Vagina (tissue), 2 donors: Measurements from ENCODE around the gene COTL1.

Experiments
- POLR2A ChIP-seq, 2 donors: fragments of 450-650 bp; IDR thresholded peaks; one replicate each; pipeline ENCODE4 v1.6.1; 2017; ENCODE audit warnings: antibody characterized with exemption in 2 of 2, mild to moderate bottlenecking in 2 of 2, moderate library complexity in 2 of 2
- TF ChIP-seq, protein P1 (sequence below), 3 experiments: fragments of 450-650 bp in 2 of 3; fragments of 200-600 bp in 1 of 3; sonication (generic) in 1 of 3; IDR thresholded peaks; one replicate each; pipeline ENCODE4 v1.5.1; 2017 to 2019; ENCODE audit warnings: antibody characterized with exemption in 3 of 3, mild to moderate bottlenecking in 2 of 3, moderate library complexity in 2 of 3

DNA sequence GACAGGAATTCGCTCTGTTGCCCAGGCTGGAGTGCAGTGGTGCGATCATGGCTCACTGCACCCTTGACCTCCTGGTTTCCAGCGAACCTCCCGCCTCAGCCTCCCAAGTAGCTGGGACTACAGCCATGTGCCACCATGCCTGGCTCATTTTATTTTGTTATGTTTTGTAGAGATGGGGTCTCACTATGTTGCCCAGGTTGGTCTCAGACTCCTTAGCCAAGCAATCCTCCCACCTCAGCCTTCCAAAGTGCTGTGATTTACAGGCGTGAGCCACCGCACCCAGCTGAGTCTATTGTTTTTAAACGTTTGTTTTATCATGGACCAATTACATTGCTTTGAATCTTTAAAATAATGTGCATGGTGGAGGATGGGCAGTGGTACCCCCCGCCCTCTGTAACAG is 28.9 kb downstream of the COTL1 start:
- TF ChIP-seq, protein P1, sequence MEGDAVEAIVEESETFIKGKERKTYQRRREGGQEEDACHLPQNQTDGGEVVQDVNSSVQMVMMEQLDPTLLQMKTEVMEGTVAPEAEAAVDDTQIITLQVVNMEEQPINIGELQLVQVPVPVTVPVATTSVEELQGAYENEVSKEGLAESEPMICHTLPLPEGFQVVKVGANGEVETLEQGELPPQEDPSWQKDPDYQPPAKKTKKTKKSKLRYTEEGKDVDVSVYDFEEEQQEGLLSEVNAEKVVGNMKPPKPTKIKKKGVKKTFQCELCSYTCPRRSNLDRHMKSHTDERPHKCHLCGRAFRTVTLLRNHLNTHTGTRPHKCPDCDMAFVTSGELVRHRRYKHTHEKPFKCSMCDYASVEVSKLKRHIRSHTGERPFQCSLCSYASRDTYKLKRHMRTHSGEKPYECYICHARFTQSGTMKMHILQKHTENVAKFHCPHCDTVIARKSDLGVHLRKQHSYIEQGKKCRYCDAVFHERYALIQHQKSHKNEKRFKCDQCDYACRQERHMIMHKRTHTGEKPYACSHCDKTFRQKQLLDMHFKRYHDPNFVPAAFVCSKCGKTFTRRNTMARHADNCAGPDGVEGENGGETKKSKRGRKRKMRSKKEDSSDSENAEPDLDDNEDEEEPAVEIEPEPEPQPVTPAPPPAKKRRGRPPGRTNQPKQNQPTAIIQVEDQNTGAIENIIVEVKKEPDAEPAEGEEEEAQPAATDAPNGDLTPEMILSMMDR (IDR thresholded peaks at IDR 0.05), result no peak
- no peak for TF ChIP-seq POLR2A (IDR thresholded peaks at IDR 0.05)
